IPS DF 6.9 (cell line): ENCODE data around the gene LVRN.
A peak's percentile ranks its signal among the peaks of the same experiment; 100 is the strongest.
"Not testable (repeated sequence)": the region's sequence is repeated elsewhere in the genome, so short reads cannot be mapped to it uniquely, and the experiment has no call there.

ENCODE experiments used
- DNase-seq: peaks from one replicate; pipeline ENCODE4 v3.0.0-alpha.2; 2013; ENCODE audit warnings: low read depth, low spot score
- H3K27ac ChIP-seq: one replicate; pipeline ENCODE4 v1.5.1; 2013; ENCODE audit warnings: low read length, control low read depth
- H3K27me3 ChIP-seq: 2 replicates; pipeline ENCODE4 v1.6.1; 2013; ENCODE audit warnings: mild to moderate bottlenecking, low read length; ENCODE audit not compliant: control insufficient read depth, insufficient read depth
- H3K36me3 ChIP-seq: 2 replicates; pipeline ENCODE4 v1.6.1; 2013; ENCODE audit warnings: low read length; ENCODE audit not compliant: control insufficient read depth, insufficient read depth
- H3K4me1 ChIP-seq: 2 replicates; pipeline ENCODE4 v1.6.1; 2013; ENCODE audit warnings: low read length; ENCODE audit not compliant: control insufficient read depth, insufficient read depth
- H3K4me3 ChIP-seq: 2 replicates; pipeline ENCODE4 v1.5.1; 2013; ENCODE audit warnings: mild to moderate bottlenecking, low read length
- H3K9me3 ChIP-seq: 2 replicates; pipeline ENCODE4 v1.6.1; 2013; ENCODE audit warnings: low read length, inconsistent platforms; ENCODE audit not compliant: control insufficient read depth, insufficient read depth
- WGBS: extraction: QIAGEN DNeasy Blood & Tissue Kit; methylation state at CpG from one replicate; pipeline ENCODE4 v1.1.7; 2013; ENCODE audit warnings: mixed read lengths, missing lambda C conversion rate; ENCODE audit not compliant: insufficient read length, insufficient coverage; 5-methylcytosine and 5-hydroxymethylcytosine counted together

Gene LVRN

GRCh38 chr5:115962239-115962564 lies at the start of gene LVRN:
Gene LVRN, plus strand, starts transcription at chr5:115962475. Its CDS starts 143 bp downstream, at chr5:115962618.
- H3K27ac ChIP-seq: no peak within 1 kb of the TSS
- no CpG with 5 or more reads among the region's 18 CpGs for WGBS
- peak within 1 kb of the TSS; percentile 50; the same call in 1 of the 2 replicates for H3K4me3 ChIP-seq
- no peak for DNase-seq
- no peaks in the 10 kb centered on the region for H3K36me3 ChIP-seq
- peaks cover 36% of the 10 kb centered on the region for H3K27me3 ChIP-seq
- no peaks in the 10 kb centered on the region for H3K9me3 ChIP-seq
- peaks cover 4% of the 10 kb centered on the region; the same call in 1 of the 2 replicates for H3K4me1 ChIP-seq

GRCh38 chr5:115913623-115914400 lies 48.5 kb upstream of the LVRN start:
- H3K36me3 ChIP-seq, DNase-seq, H3K9me3 ChIP-seq, H3K27ac ChIP-seq, H3K27me3 ChIP-seq, H3K4me3 ChIP-seq, H3K4me1 ChIP-seq: not testable (repeated sequence)
- WGBS: no CpG with 5 or more reads among the region's 5 CpGs

- Histone ChIP-seq H3K4me1 (no peaks in the 10 kb centered on the region), H3K27ac (no peak overlapping the region), H3K27me3 (no peaks in the 10 kb centered on the region), H3K4me3 (no peak overlapping the region), H3K9me3 (no peaks in the 10 kb centered on the region), H3K36me3 (no peaks in the 10 kb centered on the region)
- WGBS: no CpG with 5 or more reads among the region's 3 CpGs
- no peak for DNase-seq
Measured at GRCh38 chr5:115920171-115920725, 42.0 kb upstream of the LVRN start.

- DNase-seq, H3K4me1 ChIP-seq, H3K27ac ChIP-seq, H3K36me3 ChIP-seq, H3K9me3 ChIP-seq, H3K27me3 ChIP-seq, H3K4me3 ChIP-seq: not testable (repeated sequence)
- no CpG with 5 or more reads among the region's 12 CpGs for WGBS
Measured at GRCh38 chr5:115928578-115929407, 33.5 kb upstream of the LVRN start.

GRCh38 chr5:115930171-115930570 lies 32.1 kb upstream of the LVRN start:
- not testable (repeated sequence) for H3K4me3 ChIP-seq, H3K4me1 ChIP-seq, H3K9me3 ChIP-seq, H3K36me3 ChIP-seq, DNase-seq, H3K27me3 ChIP-seq, H3K27ac ChIP-seq
- whole genome bisulfite sequencing: no CpG with 5 or more reads among the region's 17 CpGs

- H3K27ac ChIP-seq: no peak overlapping the region
- no peak overlapping the region for H3K4me3 ChIP-seq
- no CpG with 5 or more reads among the region's 4 CpGs for WGBS
- no peaks in the 10 kb centered on the region for H3K36me3 ChIP-seq
- H3K27me3 ChIP-seq: no peaks in the 10 kb centered on the region
- DNase-seq: no peak
- H3K9me3 ChIP-seq: no peaks in the 10 kb centered on the region
- H3K4me1 ChIP-seq: no peaks in the 10 kb centered on the region; the same call in 1 of the 2 replicates
Measured at GRCh38 chr5:115930630-115931337, 31.5 kb upstream of the LVRN start.

- Histone ChIP-seq H3K27ac (no peak overlapping the region), H3K36me3 (no peaks in the 10 kb centered on the region), H3K9me3 (no peaks in the 10 kb centered on the region), H3K27me3 (no peaks in the 10 kb centered on the region), H3K4me1 (no peaks in the 10 kb centered on the region; the same call in 1 of the 2 replicates), H3K4me3 (no peak overlapping the region)
- WGBS: no CpG with 5 or more reads among the region's 6 CpGs
- no peak for DNase-seq
Measured at GRCh38 chr5:115932991-115933390, 29.3 kb upstream of the LVRN start.

- Histone ChIP-seq H3K27ac (no peak overlapping the region), H3K4me3 (no peak overlapping the region), H3K4me1 (no peaks in the 10 kb centered on the region; the same call in 1 of the 2 replicates), H3K36me3 (no peaks in the 10 kb centered on the region), H3K27me3 (no peaks in the 10 kb centered on the region), H3K9me3 (no peaks in the 10 kb centered on the region)
- WGBS: 100% methylated on average over 2 of the region's 10 CpGs
- no peak for DNase-seq
Measured at GRCh38 chr5:115934388-115934974, 27.8 kb upstream of the LVRN start.

GRCh38 chr5:115936031-115936430 lies 26.2 kb upstream of the LVRN start:
- Histone ChIP-seq H3K4me3 (no peak overlapping the region), H3K36me3 (no peaks in the 10 kb centered on the region), H3K27me3 (no peaks in the 10 kb centered on the region), H3K27ac (no peak overlapping the region), H3K4me1 (no peaks in the 10 kb centered on the region), H3K9me3 (no peaks in the 10 kb centered on the region)
- no CpG with 5 or more reads among the region's 1 CpG for WGBS
- DNase-seq: no peak

- Histone ChIP-seq H3K4me3 (no peak overlapping the region), H3K4me1 (no peaks in the 10 kb centered on the region), H3K27ac (no peak overlapping the region), H3K27me3 (no peaks in the 10 kb centered on the region), H3K36me3 (no peaks in the 10 kb centered on the region), H3K9me3 (no peaks in the 10 kb centered on the region)
- DNase-seq: no peak
- no CpG with 5 or more reads among the region's 4 CpGs for WGBS
Measured at GRCh38 chr5:115939059-115939458, 23.2 kb upstream of the LVRN start.
